GM21825 (cell line): Measurements from ENCODE around the gene HIRA.
"Not testable (repeated sequence)": the region's sequence is repeated elsewhere in the genome, so short reads cannot be mapped to it uniquely, and the experiment has no call there.

Experiments
- ATAC-seq: cut with Tn5 transposase; IDR thresholded peaks from one replicate; pipeline ENCODE4 v1.9.1; 2021; ENCODE audit warnings: mild to moderate bottlenecking, moderate library complexity; ENCODE audit not compliant: unreplicated experiment

HIRA gene

GRCh38 chr22:19445279-19445982, 13.9 kb upstream of the HIRA start:
- not testable (repeated sequence) for ATAC-seq

- no peak for ATAC-seq
These were observed 12.1 kb upstream of the HIRA start for GRCh38 chr22:19443544-19444211.

GRCh38 chr22:19442166-19442565, 10.6 kb upstream of the HIRA start:
- ATAC-seq, result no peak

- no peak for ATAC-seq
These were observed 9.1 kb upstream of the HIRA start for GRCh38 chr22:19440411-19441195.

- ATAC-seq, result no peak
These were observed 6.8 kb upstream of the HIRA start for GRCh38 chr22:19438298-19438697.

- ATAC-seq, result not testable (repeated sequence)
These were observed 5.1 kb upstream of the HIRA start for GRCh38 chr22:19436444-19437161.

GRCh38 chr22:19434829-19435580, 3.5 kb upstream of the HIRA start:
- ATAC-seq, result no peak

- no peak for ATAC-seq
These were observed 2.9 kb upstream of the HIRA start for GRCh38 chr22:19434401-19434800.

GRCh38 chr22:19432133-19432851, 759 bp upstream of the HIRA start, which contains the start of gene MRPL40:
Gene MRPL40 (plus strand): TSS chr22:19432545. CDS start chr22:19432555, 10 bp downstream.
- peak; percentile 67 for ATAC-seq

GRCh38 chr22:19430890-19431541, 517 bp downstream of the HIRA start:
- peak; percentile 14 for ATAC-seq

- ATAC-seq, result no peak
These were observed 1.3 kb downstream of the HIRA start for GRCh38 chr22:19429950-19430889.

- ATAC-seq, result no peak
These were observed 7.4 kb downstream of the HIRA start for GRCh38 chr22:19424186-19424500.

GRCh38 chr22:19422440-19423301, 8.9 kb downstream of the HIRA start:
- ATAC-seq, result no peak

- no peak for ATAC-seq
These were observed 11.2 kb downstream of the HIRA start for GRCh38 chr22:19420321-19420720.

- ATAC-seq, result peak; percentile 74
These were observed 11.9 kb downstream of the HIRA start for GRCh38 chr22:19419464-19420178.

- ATAC-seq, result peak; percentile 31
These were observed 12.5 kb downstream of the HIRA start for GRCh38 chr22:19419086-19419463.

- ATAC-seq, result no peak
These were observed 18.6 kb downstream of the HIRA start for GRCh38 chr22:19412923-19413322.
